ENCODE measurements around the gene MPO.

DNA sequence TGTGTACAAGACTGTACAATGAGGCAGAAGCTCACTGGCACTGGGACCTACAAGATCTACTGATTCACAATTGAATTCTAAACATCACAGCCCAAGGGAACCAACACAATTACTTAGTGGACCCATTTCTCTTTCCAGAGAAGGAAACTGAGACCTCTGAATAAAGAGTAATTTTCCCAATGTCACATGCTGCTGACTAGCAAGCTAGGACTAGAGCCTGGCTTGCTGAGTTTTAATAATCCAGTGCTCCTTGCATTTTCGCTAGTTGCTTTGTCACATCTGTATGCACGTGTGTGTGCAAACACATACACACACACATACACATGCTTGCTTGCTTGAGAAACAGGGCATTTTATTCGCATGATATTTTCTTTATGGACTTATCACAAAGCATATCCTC lies 46.2 kb downstream of the MPO start:
- no peak for TF ChIP-seq EZH2phosphoT487 (IDR thresholded peaks at IDR 0.05; ENCODE audit: borderline replicate concordance, low read length)
- TF ChIP-seq, protein P1, sequence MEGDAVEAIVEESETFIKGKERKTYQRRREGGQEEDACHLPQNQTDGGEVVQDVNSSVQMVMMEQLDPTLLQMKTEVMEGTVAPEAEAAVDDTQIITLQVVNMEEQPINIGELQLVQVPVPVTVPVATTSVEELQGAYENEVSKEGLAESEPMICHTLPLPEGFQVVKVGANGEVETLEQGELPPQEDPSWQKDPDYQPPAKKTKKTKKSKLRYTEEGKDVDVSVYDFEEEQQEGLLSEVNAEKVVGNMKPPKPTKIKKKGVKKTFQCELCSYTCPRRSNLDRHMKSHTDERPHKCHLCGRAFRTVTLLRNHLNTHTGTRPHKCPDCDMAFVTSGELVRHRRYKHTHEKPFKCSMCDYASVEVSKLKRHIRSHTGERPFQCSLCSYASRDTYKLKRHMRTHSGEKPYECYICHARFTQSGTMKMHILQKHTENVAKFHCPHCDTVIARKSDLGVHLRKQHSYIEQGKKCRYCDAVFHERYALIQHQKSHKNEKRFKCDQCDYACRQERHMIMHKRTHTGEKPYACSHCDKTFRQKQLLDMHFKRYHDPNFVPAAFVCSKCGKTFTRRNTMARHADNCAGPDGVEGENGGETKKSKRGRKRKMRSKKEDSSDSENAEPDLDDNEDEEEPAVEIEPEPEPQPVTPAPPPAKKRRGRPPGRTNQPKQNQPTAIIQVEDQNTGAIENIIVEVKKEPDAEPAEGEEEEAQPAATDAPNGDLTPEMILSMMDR (IDR thresholded peaks at IDR 0.05; ENCODE audit: low read depth, low read length, poor library complexity, severe bottlenecking): no peak
